ENCODE measurements around the gene ART5.
"Not testable (repeated sequence)": the region's sequence is repeated elsewhere in the genome, so short reads cannot be mapped to it uniquely, and the experiment has no call there.

ART5 gene

DNA sequence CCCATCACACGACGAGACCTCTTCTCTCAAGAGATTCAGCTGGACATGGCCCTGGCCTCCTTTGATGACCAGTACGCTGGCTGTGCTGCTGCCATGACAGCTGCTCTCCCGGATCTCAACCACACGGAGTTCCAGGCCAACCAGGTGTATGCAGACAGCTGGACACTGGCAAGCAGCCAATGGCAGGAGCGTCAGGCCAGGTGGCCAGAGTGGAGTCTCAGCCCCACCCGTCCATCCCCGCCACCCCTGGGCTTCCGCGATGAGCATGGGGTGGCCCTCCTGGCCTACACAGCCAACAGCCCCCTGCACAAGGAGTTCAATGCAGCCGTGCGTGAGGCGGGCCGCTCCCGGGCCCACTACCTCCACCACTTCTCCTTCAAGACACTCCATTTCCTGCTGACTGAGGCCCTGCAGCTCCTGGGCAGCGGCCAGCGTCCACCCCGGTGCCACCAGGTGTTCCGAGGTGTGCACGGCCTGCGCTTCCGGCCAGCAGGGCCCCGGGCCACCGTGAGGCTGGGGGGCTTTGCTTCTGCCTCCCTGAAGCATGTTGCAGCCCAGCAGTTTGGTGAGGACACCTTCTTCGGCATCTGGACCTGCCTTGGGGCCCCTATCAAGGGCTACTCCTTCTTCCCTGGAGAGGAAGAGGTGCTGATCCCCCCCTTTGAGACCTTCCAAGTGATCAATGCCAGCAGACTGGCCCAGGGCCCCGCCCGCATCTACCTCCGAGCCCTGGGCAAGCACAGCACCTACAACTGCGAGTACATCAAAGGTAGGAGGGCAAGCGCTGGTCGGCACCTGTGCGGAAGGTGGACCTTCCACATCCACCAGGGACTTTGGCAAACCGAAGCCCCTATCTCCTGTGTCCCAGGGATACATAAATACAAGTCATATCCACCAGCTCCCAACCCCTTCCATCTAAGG, 18.1 kb upstream of the ART5 start:
- TF ChIP-seq, protein P1, sequence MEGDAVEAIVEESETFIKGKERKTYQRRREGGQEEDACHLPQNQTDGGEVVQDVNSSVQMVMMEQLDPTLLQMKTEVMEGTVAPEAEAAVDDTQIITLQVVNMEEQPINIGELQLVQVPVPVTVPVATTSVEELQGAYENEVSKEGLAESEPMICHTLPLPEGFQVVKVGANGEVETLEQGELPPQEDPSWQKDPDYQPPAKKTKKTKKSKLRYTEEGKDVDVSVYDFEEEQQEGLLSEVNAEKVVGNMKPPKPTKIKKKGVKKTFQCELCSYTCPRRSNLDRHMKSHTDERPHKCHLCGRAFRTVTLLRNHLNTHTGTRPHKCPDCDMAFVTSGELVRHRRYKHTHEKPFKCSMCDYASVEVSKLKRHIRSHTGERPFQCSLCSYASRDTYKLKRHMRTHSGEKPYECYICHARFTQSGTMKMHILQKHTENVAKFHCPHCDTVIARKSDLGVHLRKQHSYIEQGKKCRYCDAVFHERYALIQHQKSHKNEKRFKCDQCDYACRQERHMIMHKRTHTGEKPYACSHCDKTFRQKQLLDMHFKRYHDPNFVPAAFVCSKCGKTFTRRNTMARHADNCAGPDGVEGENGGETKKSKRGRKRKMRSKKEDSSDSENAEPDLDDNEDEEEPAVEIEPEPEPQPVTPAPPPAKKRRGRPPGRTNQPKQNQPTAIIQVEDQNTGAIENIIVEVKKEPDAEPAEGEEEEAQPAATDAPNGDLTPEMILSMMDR (IDR thresholded peaks at IDR 0.05; ENCODE audit: extremely low read depth, insufficient read depth, missing control alignments) = no peak
- DNase-seq (ENCODE audit: low spot score) = no peak
- in situ Hi-C loops (cut with MboI; ENCODE audit: low pct_unique_long_range_greater_than_20kb, low sequenced_read_pairs, unreplicated experiment) = no loop called here

GRCh38 chr11:3658252-3658651, 16.5 kb upstream of the ART5 start:
- DNase-seq (ENCODE audit: low spot score) = no peak
- in situ Hi-C loops (cut with MboI; ENCODE audit: low pct_unique_long_range_greater_than_20kb, low sequenced_read_pairs, unreplicated experiment) = no loop called here

DNA sequence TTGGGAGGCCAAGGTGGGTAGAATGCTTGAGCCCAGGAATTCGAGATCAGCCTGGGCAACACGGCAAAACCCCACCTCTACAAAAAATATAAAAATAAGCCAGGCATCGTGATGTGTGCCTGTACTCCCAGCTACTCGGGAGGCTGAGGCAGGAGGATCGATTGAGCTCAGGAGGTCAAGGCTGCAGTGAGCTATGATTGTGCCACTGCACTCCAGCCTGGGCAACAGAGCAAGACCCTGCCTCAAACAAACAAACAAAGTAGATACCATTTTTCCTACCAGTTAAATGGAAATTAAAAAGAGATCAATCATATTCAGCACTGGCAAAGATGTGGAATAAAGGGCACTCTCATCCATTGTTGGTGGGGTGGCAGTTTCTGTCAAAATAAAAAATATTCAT, 15.5 kb upstream of the ART5 start:
- DNase-seq (ENCODE audit: low spot score); in situ Hi-C loops (cut with MboI; ENCODE audit: low pct_unique_long_range_greater_than_20kb, low sequenced_read_pairs, unreplicated experiment): not testable (repeated sequence)

More at GRCh38 chr11:3658252-3658651, 16.5 kb upstream of the ART5 start:
- TF ChIP-seq, protein P1 (IDR thresholded peaks at IDR 0.05; ENCODE audit: extremely low read depth, insufficient read depth, missing control alignments) = no peak

GRCh38 chr11:3655547-3655946, 13.8 kb upstream of the ART5 start:
- TF ChIP-seq, protein P1 (IDR thresholded peaks at IDR 0.05; ENCODE audit: extremely low read depth, insufficient read depth, missing control alignments) = no peak
- in situ Hi-C loops (cut with MboI; ENCODE audit: low pct_unique_long_range_greater_than_20kb, low sequenced_read_pairs, unreplicated experiment) = no loop called here
- DNase-seq (ENCODE audit: low spot score) = no peak

DNA sequence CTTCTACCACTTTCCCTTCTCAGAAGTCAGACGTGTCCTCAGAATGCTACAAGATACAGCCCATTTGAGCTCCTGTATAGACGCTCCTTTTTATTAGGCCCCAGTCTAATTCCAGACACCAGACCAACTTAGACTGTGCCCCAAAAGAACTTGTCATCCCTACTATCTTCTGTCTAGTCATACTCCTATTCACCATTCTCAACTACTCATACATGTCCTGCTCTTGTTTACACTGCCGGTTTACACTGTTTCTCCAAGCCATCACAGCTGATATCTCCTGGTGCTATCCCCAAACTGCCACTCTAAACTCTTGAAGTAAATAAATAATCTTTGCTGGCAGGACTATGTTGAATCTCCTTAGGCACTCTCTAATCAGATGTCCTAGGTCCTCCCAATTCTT, 10.7 kb upstream of the ART5 start:
- in situ Hi-C loops (cut with MboI; ENCODE audit: low pct_unique_long_range_greater_than_20kb, low sequenced_read_pairs, unreplicated experiment); DNase-seq (ENCODE audit: low spot score): not testable (repeated sequence)

GRCh38 chr11:3649374-3649773, 7.6 kb upstream of the ART5 start:
- in situ Hi-C loops (cut with MboI; ENCODE audit: low pct_unique_long_range_greater_than_20kb, low sequenced_read_pairs, unreplicated experiment); DNase-seq (ENCODE audit: low spot score): not testable (repeated sequence)

GRCh38 chr11:3648843-3649242, 7.1 kb upstream of the ART5 start:
- DNase-seq (ENCODE audit: low spot score); in situ Hi-C loops (cut with MboI; ENCODE audit: low pct_unique_long_range_greater_than_20kb, low sequenced_read_pairs, unreplicated experiment): not testable (repeated sequence)

DNA sequence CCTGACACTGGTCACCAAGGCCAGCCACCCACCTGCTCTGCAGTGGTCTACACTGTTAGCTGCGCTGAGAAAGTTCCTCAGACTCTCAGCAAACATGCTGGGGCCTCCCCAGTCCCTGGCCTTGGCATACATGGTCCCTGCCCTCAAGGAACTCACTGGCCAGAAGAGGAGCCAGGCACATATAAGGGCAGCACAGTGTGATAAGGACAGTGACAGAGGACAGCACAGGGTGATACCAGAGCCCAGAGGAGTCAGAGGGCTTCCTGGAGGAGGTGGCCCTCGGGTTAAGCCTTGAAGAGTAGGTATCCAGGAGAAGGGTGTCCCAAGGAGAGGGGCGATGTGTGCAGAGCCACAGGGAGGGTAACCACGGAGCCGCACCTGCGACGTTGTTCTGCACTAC, 3.8 kb upstream of the ART5 start:
- no peak for DNase-seq (ENCODE audit: low spot score)
- in situ Hi-C loops (cut with MboI; ENCODE audit: low pct_unique_long_range_greater_than_20kb, low sequenced_read_pairs, unreplicated experiment) = no loop called here

More for the DNA sequence above, 3.8 kb upstream of the ART5 start:
- TF ChIP-seq, protein P1 (IDR thresholded peaks at IDR 0.05; ENCODE audit: extremely low read depth, insufficient read depth, missing control alignments) = no peak
